ENCODE measurements around the gene GCK.

The GCK gene

DNA sequence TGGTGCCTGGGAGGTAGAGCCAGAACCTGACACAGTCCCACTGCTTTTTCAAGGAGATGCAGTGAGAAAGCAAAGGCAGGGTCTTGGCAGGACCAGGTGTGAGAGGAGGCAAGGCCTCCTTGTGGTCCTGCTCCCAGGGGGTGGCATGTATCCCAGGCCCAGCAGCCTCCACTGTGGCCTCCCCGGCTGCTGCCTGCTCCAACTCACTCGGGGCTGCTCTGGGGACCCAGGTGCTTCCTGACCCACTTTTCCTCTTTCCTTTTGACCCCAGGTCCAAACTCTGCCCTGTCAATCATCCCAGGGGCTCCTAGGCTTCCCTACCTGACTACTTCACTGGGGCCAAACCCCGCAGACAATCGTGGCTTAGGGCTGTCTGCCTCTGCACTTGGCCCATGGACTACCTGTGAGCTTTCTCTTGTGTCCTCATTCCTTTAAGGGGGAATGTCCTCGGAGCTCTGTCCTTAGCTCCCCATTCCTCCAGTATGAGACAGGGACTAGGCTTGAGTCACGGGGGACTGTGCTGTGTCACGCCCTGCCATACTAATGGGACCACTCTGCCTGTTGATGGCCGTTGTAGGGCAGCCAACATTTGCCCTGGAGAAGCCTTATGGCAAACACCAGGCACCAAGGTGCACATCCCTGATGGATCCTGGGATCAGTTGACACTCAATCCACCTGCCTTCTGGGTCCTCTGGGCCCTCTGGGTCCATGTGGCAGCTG, 86.2 kb downstream of the GCK start:
- H3K4me3 ChIP-seq (ENCODE audit: low read depth in 1 of 2, low read length in 2 of 2), result no peak overlapping the region
- H3K9me3 ChIP-seq (ENCODE audit: control insufficient read depth in 1 of 2, low read length in 2 of 2), result no peaks in the 10 kb centered on the region
- H3K27ac ChIP-seq (ENCODE audit: low read length), result no peak overlapping the region
- H3K36me3 ChIP-seq (ENCODE audit: control insufficient read depth in 1 of 2, insufficient read depth in 2 of 2, low read length in 2 of 2), result peaks cover 0 to 8% of the 10 kb centered on the region in 2 donors
- peaks cover 7% of the 10 kb centered on the region for H3K27me3 ChIP-seq (ENCODE audit: low read depth, low read length)
- no peaks in the 10 kb centered on the region for H3K4me1 ChIP-seq (ENCODE audit: control insufficient read depth in 1 of 2, insufficient read depth in 2 of 2, low read length in 2 of 2)

GRCh38 chr7:44101966-44102845, 87.0 kb downstream of the GCK start:
- H3K4me1 ChIP-seq (ENCODE audit: control insufficient read depth in 1 of 2, insufficient read depth in 2 of 2, low read length in 2 of 2), result no peaks in the 10 kb centered on the region
- no peak overlapping the region for H3K4me3 ChIP-seq (ENCODE audit: low read depth in 1 of 2, low read length in 2 of 2)
- H3K9me3 ChIP-seq (ENCODE audit: control insufficient read depth in 1 of 2, low read length in 2 of 2), result no peaks in the 10 kb centered on the region
- peaks cover 0 to 8% of the 10 kb centered on the region in 2 donors for H3K36me3 ChIP-seq (ENCODE audit: control insufficient read depth in 1 of 2, insufficient read depth in 2 of 2, low read length in 2 of 2)
- peaks cover 7% of the 10 kb centered on the region for H3K27me3 ChIP-seq (ENCODE audit: low read depth, low read length)
- H3K27ac ChIP-seq (ENCODE audit: low read length), result no peak overlapping the region

DNA sequence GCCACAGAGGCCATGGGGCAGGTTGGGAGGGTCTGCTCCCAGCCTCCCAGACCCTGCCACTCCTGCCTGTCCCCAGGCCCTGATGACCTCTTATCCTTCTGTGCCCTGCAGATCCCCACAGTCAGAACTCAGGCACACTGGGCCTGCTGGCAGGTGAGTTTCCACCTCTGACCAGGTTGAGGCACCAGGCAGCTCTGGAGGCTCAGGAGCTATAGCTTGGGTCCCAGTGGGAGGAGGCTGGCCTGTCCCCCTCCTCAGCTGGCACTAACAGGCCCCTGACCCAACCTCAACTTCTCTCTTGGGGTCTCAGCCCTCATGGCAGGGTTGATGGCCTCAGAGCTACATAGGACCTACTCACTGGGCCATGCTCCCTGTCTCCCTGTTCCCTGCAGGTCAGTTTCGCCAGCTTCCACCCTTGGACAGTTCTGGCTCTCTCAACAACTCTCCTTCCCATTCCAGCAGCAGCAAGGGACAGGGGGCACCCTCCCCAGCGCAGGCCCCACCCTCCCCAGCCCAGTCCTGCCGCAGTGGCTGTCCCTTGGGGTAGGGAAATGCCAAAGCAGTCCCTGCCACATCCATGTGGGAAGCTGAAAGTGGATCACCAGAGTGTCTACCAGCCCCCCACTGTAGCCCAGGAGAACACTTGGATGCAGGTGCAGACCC, 87.8 kb downstream of the GCK start:
- Histone ChIP-seq H3K4me3 (ENCODE audit: low read depth in 1 of 2, low read length in 2 of 2) (no peak overlapping the region), H3K36me3 (ENCODE audit: control insufficient read depth in 1 of 2, insufficient read depth in 2 of 2, low read length in 2 of 2) (peaks cover 0 to 5% of the 10 kb centered on the region in 2 donors), H3K27me3 (ENCODE audit: low read depth, low read length) (peaks cover 7% of the 10 kb centered on the region), H3K4me1 (ENCODE audit: control insufficient read depth in 1 of 2, insufficient read depth in 2 of 2, low read length in 2 of 2) (no peaks in the 10 kb centered on the region), H3K9me3 (ENCODE audit: control insufficient read depth in 1 of 2, low read length in 2 of 2) (no peaks in the 10 kb centered on the region), H3K27ac (ENCODE audit: low read length) (peak overlapping the region; percentile 64)

GRCh38 chr7:44100458-44101302, 88.6 kb downstream of the GCK start:
- no peaks in the 10 kb centered on the region for H3K4me1 ChIP-seq (ENCODE audit: control insufficient read depth in 1 of 2, insufficient read depth in 2 of 2, low read length in 2 of 2)
- H3K27ac ChIP-seq (ENCODE audit: low read length), result peak overlapping the region; percentile 64
- H3K36me3 ChIP-seq (ENCODE audit: control insufficient read depth in 1 of 2, insufficient read depth in 2 of 2, low read length in 2 of 2), result no peaks in the 10 kb centered on the region
- H3K27me3 ChIP-seq (ENCODE audit: low read depth, low read length), result peaks cover 7% of the 10 kb centered on the region
- H3K9me3 ChIP-seq (ENCODE audit: control insufficient read depth in 1 of 2, low read length in 2 of 2), result no peaks in the 10 kb centered on the region
- no peak overlapping the region for H3K4me3 ChIP-seq (ENCODE audit: low read depth in 1 of 2, low read length in 2 of 2)

DNA sequence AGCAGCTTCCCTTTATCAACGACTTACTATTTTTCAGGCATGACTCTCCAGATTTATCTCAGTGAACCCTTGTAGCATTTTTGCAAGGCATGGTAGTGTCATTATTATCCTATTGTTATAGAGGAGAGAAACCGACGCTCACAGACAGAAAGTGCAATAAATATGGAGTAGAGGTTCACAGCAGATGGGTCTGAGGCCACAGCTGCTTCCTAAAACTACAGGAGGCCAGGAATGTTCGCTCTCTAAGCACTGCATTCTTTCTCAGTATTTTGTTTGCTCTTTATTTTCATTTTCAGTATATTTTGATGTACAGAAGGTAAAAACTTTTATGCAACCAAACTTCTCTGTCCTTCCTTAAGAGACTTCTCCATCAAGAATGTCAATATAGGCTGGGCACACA, 89.6 kb downstream of the GCK start:
- no peak overlapping the region for H3K4me3 ChIP-seq (ENCODE audit: low read depth in 1 of 2, low read length in 2 of 2)
- peaks cover 0 to 7% of the 10 kb centered on the region in 2 donors for H3K4me1 ChIP-seq (ENCODE audit: control insufficient read depth in 1 of 2, insufficient read depth in 2 of 2, low read length in 2 of 2)
- H3K27me3 ChIP-seq (ENCODE audit: low read depth, low read length), result peaks cover 7% of the 10 kb centered on the region
- no peaks in the 10 kb centered on the region for H3K36me3 ChIP-seq (ENCODE audit: control insufficient read depth in 1 of 2, insufficient read depth in 2 of 2, low read length in 2 of 2)
- H3K27ac ChIP-seq (ENCODE audit: low read length), result no peak overlapping the region
- no peaks in the 10 kb centered on the region for H3K9me3 ChIP-seq (ENCODE audit: control insufficient read depth in 1 of 2, low read length in 2 of 2)

DNA sequence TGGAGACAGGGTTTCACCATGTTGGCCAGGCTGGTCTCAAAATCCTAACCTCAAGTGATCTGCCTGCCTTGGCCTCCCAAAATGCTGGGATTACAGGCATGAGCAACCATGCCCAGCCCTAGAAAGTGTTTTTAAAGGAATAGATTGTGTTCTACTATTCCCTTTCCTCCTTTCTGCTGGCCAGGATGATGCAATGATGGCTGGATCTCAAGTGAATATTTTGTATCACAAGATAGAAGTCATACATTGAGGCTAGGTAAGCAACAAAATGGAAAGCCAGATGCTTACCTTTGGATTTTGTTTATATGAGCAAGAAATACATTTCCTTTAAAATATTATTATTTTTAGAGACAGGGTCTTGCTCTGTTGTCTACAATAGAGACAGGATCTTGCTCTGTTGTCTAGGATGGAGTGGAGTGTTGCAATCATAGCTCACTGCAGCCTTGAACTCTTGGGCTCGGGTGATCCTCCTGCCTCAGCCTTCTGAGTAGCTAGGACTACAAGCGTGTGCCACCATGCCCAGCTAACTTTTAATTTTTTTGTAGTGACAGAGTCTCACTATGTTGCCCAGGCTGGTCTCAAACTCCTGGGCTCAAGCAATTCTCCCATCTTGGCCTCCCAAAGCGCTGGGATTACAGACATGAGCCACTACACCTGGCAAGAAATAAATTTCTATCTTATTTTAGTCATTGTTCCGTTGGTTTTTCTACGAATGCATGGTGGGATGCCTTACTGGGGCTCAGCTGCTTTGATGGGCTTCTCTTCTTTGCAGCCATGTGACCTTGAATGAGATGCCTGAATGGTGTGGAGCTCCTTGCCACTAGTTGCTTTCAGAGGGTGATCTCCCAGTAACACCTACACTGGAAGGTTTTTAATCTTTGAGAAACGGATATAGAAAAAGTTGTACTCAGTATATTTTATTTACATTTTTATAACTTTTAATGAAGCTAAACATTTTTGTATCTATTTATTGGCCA, 90.9 kb downstream of the GCK start:
- peaks cover 2% of the 10 kb centered on the region for H3K27me3 ChIP-seq (ENCODE audit: low read depth, low read length)
- no peak overlapping the region for H3K27ac ChIP-seq (ENCODE audit: low read length)
- H3K4me1 ChIP-seq (ENCODE audit: control insufficient read depth in 1 of 2, insufficient read depth in 2 of 2, low read length in 2 of 2), result peaks cover 0 to 13% of the 10 kb centered on the region in 2 donors
- no peaks in the 10 kb centered on the region for H3K36me3 ChIP-seq (ENCODE audit: control insufficient read depth in 1 of 2, insufficient read depth in 2 of 2, low read length in 2 of 2)
- H3K9me3 ChIP-seq (ENCODE audit: control insufficient read depth in 1 of 2, low read length in 2 of 2), result no peaks in the 10 kb centered on the region
- no peak overlapping the region for H3K4me3 ChIP-seq (ENCODE audit: low read depth in 1 of 2, low read length in 2 of 2)

DNA sequence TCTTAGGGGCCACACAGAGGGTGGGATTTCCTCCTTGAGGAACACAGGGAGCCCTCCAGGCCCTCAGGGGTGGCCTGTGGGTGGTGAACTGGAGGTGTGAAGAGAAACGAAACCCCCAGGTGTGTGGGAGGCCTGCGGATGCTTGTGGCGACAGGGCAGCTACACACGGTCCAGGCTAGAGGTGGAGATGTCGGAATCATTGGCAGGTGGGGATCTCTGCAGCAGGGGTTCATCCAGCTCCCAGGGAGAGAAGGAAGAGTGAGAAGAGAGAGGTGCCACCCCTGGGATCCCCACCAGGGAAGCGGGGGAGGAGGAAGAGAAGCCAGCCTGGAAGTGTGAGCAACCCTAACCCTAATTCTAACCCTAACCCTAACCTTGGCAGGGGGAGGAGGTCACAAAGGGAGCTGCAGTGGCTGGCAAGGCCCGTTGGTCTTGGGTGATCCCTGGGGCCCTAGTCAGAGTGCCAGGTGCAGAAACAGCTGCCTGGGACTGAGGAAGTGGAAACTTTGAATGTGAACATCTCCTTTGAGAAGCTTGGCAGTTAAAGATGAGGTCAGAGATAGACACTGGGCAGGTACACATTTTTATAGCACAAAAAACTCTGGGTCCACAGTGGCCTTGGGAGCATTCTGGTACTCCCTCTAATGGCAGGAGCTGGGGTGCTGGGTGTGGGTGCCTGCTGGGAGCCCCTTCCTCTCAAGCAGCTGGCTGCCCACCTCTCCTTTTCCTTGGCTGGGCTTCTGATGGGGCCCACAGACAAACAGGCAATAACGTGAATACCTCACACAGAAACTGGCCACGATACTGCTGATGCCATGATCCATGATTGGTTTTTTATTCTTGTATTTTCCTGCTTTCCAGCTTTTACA, 91.9 kb downstream of the GCK start:
- H3K9me3 ChIP-seq (ENCODE audit: control insufficient read depth in 1 of 2, low read length in 2 of 2), result no peaks in the 10 kb centered on the region
- no peak overlapping the region for H3K27ac ChIP-seq (ENCODE audit: low read length)
- peaks cover 0 to 13% of the 10 kb centered on the region in 2 donors for H3K4me1 ChIP-seq (ENCODE audit: control insufficient read depth in 1 of 2, insufficient read depth in 2 of 2, low read length in 2 of 2)

GRCh38 chr7:44096326-44096881, 92.8 kb downstream of the GCK start:
- Histone ChIP-seq H3K4me1 (ENCODE audit: control insufficient read depth in 1 of 2, insufficient read depth in 2 of 2, low read length in 2 of 2) (peaks cover 0 to 13% of the 10 kb centered on the region in 2 donors), H3K4me3 (ENCODE audit: low read depth in 1 of 2, low read length in 2 of 2) (no peak overlapping the region), H3K9me3 (ENCODE audit: control insufficient read depth in 1 of 2, low read length in 2 of 2) (no peaks in the 10 kb centered on the region), H3K27ac (ENCODE audit: low read length) (no peak overlapping the region), H3K36me3 (ENCODE audit: control insufficient read depth in 1 of 2, insufficient read depth in 2 of 2, low read length in 2 of 2) (no peaks in the 10 kb centered on the region), H3K27me3 (ENCODE audit: low read depth, low read length) (no peaks in the 10 kb centered on the region)

More for the DNA sequence above, 91.9 kb downstream of the GCK start:
- H3K27me3 ChIP-seq (ENCODE audit: low read depth, low read length), result no peaks in the 10 kb centered on the region
- H3K36me3 ChIP-seq (ENCODE audit: control insufficient read depth in 1 of 2, insufficient read depth in 2 of 2, low read length in 2 of 2), result no peaks in the 10 kb centered on the region
- H3K4me3 ChIP-seq (ENCODE audit: low read depth in 1 of 2, low read length in 2 of 2), result no peak overlapping the region

DNA sequence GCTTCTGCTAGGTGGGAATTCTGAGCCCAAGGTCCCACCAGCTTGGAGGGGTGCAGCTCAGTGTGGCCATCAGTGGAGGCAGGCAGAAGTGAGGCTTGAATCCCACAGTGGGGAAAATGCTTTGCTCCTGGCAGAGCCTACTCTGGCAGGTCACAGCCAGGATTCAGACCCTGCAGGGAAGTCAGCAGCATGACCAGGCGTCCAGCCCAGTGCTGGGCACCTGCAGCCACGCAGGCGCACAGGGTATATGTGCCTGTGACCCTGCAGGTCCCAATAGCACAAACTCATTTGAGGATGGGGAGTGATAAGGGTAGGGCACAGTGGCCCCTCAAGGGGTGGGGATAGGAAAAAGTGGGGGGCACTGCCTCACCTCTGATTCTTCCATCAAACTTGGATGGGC, 93.5 kb downstream of the GCK start:
- no peak overlapping the region for H3K27ac ChIP-seq (ENCODE audit: low read length)
- no peaks in the 10 kb centered on the region for H3K36me3 ChIP-seq (ENCODE audit: control insufficient read depth in 1 of 2, insufficient read depth in 2 of 2, low read length in 2 of 2)
- H3K4me1 ChIP-seq (ENCODE audit: control insufficient read depth in 1 of 2, insufficient read depth in 2 of 2, low read length in 2 of 2), result peaks cover 0 to 13% of the 10 kb centered on the region in 2 donors

More for the DNA sequence above, 93.5 kb downstream of the GCK start:
- Histone ChIP-seq H3K27me3 (ENCODE audit: low read depth, low read length) (no peaks in the 10 kb centered on the region), H3K9me3 (ENCODE audit: control insufficient read depth in 1 of 2, low read length in 2 of 2) (no peaks in the 10 kb centered on the region), H3K4me3 (ENCODE audit: low read depth in 1 of 2, low read length in 2 of 2) (no peak overlapping the region)
